ENCODE measurements around the gene FILIP1L.

The FILIP1L gene

DNA sequence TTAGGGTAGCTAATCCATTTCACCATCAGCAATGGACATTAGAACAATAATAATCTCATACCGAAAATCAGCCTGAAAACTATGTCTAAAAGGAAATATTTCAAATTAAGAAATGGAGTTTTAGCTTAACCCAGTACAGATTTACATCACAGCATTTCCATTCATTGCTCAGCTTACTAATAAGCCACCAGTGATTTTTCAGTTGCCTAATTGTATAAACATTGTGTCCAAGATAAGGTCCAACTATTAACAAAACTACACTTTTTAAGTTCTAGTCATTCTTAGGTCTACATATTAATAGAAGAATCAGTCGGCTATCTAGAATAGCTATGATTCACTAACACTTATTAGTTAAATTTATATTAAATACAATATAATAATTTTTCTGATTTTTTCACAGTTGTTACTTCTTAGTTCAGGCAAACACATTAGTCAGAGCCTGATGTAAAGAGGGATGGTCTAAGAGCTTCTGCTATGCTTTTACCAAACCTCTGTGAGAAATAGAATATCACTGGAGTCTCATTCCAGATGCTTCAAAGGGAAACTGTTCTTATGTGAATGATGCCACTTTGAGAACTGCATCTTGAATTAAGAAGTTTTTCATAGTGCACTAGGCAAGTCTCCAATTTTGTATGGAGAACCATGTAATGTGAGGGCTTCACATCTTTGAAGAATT is 222.6 kb downstream of the FILIP1L start:
- DNase-seq (ENCODE audit: low spot score): no peak

DNA sequence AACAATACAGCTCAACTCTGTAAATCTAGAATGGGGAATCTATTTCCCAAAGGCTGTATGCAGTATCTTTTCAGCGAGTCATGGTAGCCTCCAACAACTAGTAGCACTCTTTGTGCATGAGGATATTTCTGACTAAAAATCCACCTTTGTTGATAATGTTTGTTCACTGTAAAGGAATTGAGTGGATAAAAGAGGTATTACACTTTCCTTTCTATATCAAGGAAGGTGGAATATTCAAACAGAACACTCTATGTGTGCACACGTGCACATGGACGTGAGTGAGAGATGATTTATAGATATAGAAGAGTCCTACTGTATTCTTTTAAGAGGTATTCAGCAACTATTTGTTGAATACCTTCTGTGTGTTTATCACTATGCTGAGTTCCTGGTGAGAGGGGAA is 228.4 kb downstream of the FILIP1L start:
- no peak for DNase-seq (ENCODE audit: low spot score)

DNA sequence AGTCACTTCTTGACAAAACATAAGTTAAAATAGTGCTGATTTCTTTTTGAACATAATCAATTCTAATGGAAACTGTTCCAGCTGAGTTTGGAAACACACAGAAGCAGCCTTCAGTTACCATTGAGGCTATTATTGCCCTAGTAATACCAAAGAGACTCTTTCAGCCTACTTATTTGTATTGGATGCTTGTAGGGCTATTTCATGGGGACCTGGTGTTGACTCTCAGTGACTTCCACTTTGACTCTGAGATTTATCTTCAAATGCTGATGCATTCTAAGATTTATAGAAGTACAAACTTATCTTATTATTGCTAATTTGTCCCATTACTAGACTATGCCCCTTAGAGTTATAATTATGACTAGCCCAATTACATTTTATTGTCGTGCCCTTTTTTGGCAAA is 229.2 kb downstream of the FILIP1L start:
- no peak for DNase-seq (ENCODE audit: low spot score)

DNA sequence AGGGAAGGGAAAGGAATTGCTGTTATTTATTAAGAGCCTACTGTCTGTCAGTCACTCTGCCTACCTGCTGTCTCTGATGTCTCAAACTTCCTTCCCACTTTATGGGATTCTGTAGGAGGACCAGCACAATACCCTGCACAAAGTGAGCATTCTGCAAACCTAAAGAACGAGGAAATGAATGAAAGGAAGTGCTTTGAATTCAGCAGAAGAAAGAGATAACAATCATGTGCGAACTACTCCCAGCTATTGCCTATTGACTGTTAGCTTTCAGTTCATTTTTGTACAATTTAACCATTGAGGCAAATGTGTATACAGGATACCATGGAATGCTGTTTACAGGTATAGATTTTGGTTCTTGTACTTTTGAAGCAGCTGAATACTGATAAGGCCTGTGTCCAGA is 229.8 kb downstream of the FILIP1L start:
- DNase-seq (ENCODE audit: low spot score): no peak

DNA sequence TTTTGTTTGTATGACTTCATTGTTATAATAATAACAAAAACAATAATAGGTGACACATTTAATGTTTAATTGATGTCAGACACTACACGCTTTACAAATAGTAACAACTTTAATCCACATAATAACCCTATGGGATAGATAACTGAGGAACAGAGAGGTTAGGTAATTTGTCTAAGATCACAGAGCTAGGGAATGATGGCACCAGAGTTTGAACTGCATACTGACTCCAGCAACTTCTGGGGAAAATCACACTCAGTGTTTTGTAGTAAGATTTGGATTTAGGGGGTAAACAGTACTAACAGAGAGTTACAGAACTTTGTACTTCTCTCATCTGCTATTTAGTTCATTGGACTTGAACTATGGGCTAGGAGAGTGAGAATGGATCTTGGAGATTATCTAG is 230.6 kb downstream of the FILIP1L start:
- no peak for DNase-seq (ENCODE audit: low spot score)

DNA sequence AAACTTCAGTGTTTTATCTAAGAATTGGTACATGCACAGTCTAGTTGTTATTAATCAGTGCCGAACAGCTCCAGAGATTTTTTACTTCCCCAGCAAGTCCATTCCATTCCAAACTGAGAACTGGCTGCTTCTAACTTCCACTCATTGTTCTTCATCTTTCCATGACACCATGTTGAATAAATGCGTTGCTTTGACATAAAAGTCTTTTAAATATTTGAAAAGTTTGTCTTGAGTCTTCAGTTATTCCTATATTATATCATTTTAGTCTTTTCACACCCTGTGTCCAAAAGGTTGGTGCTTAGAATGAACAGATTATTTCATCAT is 231.2 kb downstream of the FILIP1L start:
- DNase-seq (ENCODE audit: low spot score): no peak

DNA sequence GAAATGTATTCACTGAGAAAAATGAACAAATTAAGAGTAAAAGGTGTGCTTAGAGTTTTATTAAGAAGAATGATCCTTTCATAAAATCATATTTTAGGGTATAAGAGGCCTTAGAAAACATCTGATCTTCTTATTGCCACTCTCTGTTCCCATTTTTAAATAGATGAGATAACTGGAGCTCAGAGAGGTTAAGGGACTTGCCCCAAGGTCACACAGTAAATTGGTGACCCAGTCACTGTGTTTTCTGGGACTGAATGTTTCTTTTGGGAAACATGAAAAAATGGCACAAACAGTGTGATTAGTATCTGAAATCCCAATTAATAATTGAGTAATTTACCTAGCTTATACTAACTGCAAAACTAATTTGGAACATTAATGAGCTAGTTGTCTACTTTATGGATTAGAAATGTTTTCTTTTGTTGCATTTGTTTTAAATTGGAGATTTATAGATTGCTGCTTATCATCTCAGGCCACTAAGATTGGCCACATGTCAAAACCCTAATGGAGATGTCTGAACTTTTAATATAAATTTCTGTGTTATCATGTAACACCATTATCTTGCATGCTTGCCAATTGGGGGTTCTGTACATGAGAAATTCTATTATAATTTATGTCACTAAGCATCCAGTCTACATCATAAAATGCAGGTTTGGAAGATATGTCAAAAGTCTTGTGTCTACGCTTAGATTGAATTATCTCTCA is 231.7 kb downstream of the FILIP1L start:
- no peak for DNase-seq (ENCODE audit: low spot score)

DNA sequence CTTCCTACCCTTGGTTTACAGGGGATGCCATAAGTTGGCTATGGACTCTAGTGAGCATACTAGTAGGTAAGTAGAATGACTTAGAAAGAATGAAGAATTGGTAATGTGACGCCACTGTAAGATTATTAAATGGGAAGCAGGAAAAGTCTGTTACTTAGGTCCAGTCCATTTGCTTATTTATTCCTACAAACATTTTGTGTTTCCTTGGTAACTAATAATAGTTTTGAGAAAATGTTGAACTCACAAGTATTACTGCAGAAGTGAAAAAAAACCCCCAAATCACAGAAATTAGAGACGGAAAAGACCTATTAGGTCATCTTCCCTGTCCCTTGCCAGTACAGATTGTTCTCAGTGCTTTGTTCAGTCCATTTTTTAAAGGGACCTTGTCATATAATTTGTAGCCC is 233.2 kb downstream of the FILIP1L start:
- DNase-seq (ENCODE audit: low spot score): no peak

DNA sequence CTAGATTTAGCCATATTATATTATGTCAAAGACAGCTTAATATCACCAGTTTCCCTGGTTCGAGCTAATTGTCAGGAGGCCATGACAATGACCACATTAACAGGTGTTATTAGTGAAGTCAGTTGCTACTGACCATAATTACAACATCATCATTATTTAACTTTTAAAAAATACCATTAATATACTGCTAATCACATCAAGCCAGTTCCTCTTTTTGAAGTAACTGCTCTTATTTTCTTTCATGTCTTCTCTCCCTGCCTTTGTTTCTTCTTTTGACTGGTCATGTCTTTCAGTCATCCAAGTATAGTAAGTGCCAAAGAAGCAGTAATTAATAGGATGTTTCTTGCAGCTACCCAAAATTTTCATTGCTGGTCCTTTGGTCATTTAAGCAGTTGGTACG is 235.0 kb downstream of the FILIP1L start:
- DNase-seq (ENCODE audit: low spot score): no peak

DNA sequence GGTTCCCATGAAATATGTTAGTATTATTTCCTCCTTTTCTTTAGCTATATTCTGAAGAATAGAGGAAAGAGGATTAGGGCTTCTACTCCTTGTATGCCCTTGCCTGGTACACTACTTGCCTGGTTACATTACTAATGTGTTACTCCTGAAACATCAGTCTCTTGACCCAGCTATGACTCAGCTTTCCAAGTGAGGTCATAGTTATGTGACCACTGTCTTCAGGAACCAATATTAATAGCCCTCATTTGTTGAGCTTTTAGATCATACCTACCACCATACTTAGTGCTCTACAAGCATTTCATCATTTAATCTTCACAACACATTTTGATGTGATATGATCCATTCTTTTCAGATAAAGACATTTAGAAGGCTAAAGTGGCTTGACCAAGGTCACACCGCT is 236.3 kb downstream of the FILIP1L start:
- DNase-seq (ENCODE audit: low spot score): no peak

DNA sequence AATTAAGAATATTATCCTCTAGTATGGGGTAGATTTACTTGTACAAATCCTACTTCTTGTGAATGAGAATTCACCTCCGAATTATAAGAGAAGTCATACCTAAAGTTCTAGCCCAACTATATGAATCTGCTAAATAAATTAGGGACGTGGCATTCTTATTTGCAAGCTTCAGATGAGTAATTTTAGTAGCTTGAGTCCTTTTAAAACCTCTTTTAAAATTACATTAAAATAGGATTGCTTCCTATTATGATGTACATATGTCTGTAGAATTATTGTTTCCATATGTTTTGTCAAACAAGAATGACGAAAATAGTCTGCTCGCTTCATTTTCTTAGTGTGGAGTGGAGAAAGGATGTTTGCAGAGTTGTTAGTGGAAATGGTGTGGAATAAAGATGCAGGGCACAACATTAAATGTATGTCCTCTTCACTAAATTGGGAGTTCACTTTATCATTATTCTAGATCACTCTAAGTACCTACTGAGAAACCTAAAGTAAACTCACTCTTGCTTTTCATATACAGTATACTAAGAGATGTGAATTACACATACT is 237.2 kb downstream of the FILIP1L start:
- DNase-seq (ENCODE audit: low spot score): no peak

DNA sequence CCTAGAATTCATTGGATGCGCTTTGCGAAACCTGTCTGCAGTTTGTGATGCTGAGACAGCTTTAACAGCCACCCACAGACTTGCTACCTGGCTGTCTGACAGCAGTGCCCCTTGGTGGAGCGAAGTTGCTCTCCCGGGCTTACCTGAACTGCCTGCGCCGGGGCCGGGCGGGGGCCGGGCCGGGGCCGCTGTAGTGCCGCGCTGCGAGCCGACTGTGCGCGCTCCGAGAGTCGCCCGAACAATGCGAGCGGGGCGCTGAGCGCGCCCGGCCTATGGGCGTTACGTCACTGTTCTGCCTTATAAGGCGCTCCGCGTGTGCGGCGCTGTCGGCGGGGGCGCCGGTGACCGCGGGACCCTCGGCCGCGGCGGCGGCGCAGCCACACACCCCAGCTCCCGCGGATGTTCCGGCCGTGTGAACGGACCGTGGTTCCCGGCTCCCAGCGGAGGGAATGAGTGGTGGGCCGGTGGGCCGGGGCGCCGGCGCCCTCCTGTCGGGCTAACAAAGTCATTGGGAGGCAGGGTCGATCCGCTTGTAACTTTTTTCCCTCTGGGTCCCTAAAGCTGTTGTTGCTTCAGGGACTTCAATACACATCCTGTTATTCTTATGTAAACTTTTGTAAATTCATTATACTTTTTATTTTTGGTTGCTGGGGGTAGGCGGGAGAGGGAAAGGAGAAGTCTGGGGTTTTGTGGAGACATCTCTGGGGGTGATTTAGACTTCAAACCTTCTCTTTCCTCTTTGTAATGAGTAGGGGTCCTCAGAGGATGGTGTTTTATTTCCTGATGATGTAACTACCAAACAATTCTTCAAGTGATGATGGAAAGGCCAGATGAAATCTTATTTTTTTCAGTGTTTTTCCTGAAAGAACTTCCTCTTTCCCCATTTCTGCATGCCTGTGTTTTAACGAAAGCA is 238.1 kb downstream of the FILIP1L start:
- peak; percentile 73 for DNase-seq (ENCODE audit: low spot score)

DNA sequence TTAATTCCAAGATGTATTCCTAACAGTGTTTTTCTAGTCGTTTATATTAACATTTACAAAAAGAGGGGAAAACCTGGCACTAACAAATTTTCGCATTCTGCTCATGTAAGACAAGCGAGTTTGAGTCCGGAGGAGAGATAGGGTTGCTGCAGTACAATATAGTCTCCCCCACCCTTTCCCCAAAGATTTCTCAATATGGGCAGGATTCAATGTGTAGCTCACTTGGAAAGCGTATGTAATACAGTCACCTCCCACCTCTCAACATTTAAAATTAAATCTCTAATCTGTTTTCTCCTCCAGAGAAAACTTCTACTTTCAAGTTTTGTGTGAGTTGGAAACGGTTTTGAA is 238.7 kb downstream of the FILIP1L start:
- DNase-seq (ENCODE audit: low spot score): peak; percentile 30

DNA sequence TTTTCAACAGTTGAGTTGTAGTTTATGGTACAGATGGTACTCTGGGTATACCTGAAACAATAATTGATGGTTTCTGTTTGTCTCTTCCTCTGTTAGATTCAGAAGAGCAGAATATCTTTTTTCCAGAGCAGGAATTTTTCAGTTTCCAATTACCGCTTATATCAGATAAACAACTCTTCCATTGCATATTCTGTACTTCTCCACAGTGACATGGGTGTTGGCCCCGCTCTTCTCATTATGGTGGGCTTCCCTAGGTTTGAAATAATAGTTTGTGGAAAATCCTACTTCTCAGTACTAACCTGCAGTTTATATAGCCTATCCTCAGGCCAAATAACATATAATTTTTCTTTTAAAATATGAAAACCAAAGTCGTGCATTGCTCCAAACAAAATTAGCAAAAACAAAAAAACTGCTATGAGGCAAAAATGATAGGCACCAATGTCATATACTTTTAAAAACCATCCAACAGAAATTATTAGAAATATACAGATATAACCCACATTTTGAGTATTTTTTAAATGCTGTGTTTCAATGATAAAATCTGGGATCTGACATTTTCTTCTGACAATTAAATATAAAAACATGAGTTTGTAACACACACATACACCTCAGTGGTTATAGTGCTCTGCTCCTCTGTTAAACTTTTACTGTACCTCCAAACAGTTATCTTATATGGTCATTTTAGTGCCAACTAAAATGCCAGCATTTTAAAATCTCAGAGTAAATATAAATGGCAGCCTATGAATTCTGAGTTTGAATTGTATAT is 239.9 kb downstream of the FILIP1L start:
- no peak for DNase-seq (ENCODE audit: low spot score)

DNA sequence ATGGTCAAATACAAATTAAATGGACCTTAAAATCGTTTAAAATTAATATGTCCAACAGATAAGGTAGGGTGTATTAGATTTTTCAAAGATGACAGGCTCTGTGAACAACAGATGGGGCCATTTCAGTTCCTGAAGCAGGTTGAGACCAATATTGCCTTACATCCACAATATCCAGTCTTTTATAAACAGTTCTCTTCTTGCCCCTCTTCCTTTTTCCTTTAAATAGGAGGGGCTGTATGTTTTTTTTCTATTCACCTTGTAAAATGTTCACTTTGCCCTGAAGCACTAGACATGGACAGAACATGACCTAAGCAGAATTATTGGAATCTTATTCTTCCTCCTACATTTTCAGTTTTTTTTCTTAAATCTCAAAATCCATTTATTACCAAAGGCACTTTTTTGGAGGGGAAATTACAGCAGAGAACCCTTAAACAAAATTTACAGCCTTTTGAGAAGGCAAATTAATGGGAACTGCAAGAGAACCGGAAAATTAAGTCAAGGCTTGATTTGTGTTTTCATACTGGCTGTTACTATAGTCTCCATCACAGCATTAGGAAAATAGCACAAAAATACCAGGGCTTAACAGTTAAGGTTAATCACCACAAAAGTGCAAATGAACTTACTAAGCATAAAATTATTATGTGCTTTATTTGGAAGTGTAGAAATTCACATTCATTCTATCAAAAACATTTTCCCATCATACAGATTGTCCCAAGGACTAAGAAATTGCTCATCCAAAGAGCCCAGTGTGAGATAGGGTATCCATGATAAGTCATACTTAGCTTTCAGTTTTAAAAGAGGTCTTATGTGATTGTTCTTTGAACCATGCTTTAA is 240.8 kb downstream of the FILIP1L start:
- no peak for DNase-seq (ENCODE audit: low spot score)

DNA sequence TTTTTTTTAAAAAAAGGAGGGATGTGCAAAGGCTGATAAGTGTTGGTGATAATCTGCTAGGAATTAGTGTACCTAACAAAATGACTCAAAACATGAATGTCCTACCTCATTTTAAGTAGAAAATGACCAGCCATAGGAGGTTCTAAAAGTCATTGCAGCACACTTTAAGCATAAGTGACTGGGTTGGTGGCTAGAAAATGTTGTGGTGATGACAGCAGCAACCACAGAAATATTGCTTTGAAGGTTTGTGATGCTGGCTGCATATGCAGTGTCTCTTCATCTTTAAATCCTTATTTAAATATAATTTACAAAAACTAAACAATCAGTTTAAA is 241.4 kb downstream of the FILIP1L start:
- DNase-seq (ENCODE audit: low spot score): no peak

DNA sequence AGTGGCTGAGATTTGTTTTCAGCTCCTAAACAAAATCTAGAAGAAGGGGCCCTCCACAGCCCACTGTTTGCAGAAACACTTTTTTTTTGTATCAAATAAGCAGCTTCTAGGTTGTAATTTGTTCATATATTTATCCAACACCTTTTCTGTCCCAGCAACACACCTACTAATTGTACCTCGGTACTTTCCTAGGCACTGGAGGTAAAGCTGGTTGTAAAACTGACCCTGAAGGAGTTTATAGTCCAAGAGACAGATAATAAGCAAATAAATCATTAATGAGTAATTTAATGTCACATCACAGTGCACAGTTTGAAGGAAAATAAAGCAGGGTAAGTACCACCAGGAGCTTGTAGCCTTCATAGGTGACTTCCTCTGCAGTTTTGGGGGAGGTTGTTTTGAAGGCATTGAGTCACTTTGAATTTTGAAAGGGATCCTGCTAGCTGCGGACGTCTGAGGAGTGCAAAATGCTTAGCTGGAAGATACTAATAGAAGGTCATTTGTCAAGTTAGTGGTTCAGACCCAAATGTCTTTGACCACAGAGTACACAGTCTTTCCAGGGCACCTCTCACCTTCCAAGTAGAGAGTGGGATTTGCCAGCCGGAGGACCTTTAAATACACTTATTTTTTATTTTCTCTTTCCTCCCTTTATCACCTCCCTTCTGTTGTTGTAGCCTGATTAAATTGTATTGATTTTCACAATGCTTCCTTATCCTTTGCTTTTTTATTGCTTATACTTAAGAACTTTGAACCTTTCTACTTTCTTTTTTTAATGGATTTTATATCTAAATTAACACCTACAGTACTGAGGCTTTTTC is 242.9 kb downstream of the FILIP1L start:
- DNase-seq (ENCODE audit: low spot score): no peak

DNA sequence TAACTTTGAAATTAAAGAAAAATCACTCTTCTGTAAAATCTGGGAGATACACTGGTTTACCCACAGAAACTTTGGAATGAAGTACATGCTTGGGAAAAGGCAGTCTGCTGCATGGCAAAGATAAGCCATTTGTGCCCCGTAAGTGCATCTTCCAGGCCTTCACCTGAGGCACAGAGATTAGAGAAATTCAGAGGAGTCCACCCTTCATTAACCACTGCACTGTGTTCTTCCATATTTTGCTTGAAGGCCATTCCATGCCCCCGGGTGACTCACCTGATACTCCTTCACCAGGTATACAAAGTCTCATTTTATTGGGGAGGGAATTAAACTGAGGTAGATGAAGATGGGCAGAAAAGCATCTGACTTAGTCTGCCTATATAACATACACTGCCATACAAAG is 243.6 kb downstream of the FILIP1L start:
- DNase-seq (ENCODE audit: low spot score): no peak

DNA sequence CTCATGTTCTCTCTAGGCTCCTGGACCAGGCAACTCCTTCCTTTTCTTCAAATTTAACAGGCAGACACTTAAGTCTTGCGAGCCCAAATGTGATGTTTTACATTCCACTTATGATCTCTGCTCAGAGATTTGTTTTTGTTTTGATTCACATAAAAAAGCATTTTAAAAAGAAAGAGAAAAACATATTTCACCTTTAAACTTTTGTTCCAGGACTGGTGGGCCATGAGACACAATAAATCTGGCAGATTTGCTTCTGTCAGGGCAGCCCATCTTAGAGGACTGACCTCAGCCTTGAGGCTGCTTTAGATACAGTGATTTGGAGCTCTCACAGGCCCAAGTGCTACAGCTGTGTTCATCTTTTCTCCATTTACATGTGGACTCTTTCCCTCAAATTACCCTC is 244.7 kb downstream of the FILIP1L start:
- DNase-seq (ENCODE audit: low spot score): no peak

DNA sequence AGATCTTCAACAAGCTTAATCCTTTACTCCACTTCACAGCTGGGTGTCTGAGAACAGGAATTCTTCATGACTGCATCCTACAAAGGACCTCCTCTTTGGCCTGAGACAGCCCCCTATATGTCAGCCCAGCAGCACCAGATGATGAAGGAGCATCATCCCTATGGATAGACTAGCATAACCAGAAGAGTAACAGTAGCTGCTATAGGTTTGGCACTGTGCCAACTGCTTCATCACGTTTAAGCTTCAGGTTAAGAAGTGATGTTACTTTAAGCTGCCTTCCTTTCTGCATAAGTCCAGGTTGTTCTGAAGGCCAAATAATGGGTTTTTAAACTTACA is 246.0 kb downstream of the FILIP1L start:
- no peak for DNase-seq (ENCODE audit: low spot score)
